ENCODE results near the gene NEBL. TPM values are rescaled to one million over a fixed set of nuclear protein-coding genes. Genes with fewer than 3 reads are reported as not detected.
"Not testable (repeated sequence)": the region's sequence is repeated elsewhere in the genome, so short reads cannot be mapped to it uniquely, and the experiment has no call there.

Gene NEBL
- polyA plus RNA-seq (ENCODE audit: insufficient read depth in 1 of 5, insufficient read length in 5 of 5, low replicate concordance in 1 of 5) = 10 to 100 TPM; 12.1 to 22.5 (median 16.4) TPM
- long read RNA-seq, donor 1, transcript NEBL-203 (7 exons, 3,008 nt) = major isoform, 5 of 5 reads
- long read RNA-seq, donor 1, partial matches to known transcripts = 0 of 5 reads
- long read RNA-seq, donor 1, other reads (novel, unspliced or antisense) = 0 of 5 reads
- long read RNA-seq, donor 2, partial matches to known transcripts = 0 of 4 reads
- long read RNA-seq, donor 2, other reads (novel, unspliced or antisense) = 0 of 4 reads
- long read RNA-seq, donor 3, partial matches to known transcripts = 0 of 2 reads
- long read RNA-seq, donor 3, other reads (novel, unspliced or antisense) = 0 of 2 reads
- long read RNA-seq, donor 4, partial matches to known transcripts = 0 of 4 reads
- long read RNA-seq, donor 4, other reads (novel, unspliced or antisense) = 0 of 4 reads
- long read RNA-seq, donor 5 = 0 reads
- long read RNA-seq, donor 6, transcript NEBL-203 (7 exons, 3,008 nt) = major isoform, 7 of 8 reads
- long read RNA-seq, donor 6, partial matches to known transcripts = 0 of 8 reads
- long read RNA-seq, donor 6, other reads (novel, unspliced or antisense) = 0 of 8 reads
- long read RNA-seq, donor 7, transcript NEBL-203 (7 exons, 3,008 nt) = major isoform, 5 of 5 reads
- long read RNA-seq, donor 7, partial matches to known transcripts = 0 of 5 reads
- long read RNA-seq, donor 7, other reads (novel, unspliced or antisense) = 0 of 5 reads
- long read RNA-seq, donor 8 = 0 reads

- DNase-seq = no peak
Observed at GRCh38 chr10:20897146-20897825, at the start of gene NEBL. Gene NEBL (minus strand): TSS chr10:20897311. CDS start chr10:20897205, 106 bp downstream.

GRCh38 chr10:20945546-20946332 is 48.6 kb upstream of the NEBL start:
- no peak for DNase-seq

DNA sequence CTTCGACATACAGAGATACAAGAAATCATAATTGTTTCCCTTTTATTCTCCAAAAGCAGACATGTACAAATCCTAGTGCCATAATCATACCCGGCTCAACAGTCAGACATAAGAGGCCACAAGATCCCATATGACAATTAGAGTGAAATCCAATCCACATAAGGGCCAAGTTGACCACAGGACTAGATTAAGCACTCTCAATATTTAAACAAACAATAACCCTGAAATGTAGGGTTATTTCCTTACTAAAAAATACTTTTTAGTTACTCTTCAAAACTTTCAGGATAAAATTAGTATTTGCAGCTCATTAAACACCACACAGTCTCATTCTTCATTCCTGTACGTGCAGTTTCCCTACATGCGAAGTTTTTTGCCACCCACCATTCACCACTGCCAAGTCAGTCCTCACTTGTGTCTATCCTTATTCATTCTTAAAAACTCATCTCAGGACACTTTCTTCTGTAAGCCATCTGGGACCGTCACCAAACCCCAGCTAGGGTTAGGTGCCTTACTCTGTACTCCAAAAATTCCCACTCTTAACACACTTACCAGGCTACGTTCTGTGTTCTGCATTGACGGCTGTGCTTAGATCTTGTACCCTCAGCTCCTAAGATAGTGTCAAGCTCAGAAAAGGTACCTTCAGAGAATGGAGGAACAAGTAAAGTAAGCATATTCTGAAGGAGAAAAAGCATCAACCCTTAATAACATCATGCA is 47.8 kb upstream of the NEBL start:
- no peak for DNase-seq

DNA sequence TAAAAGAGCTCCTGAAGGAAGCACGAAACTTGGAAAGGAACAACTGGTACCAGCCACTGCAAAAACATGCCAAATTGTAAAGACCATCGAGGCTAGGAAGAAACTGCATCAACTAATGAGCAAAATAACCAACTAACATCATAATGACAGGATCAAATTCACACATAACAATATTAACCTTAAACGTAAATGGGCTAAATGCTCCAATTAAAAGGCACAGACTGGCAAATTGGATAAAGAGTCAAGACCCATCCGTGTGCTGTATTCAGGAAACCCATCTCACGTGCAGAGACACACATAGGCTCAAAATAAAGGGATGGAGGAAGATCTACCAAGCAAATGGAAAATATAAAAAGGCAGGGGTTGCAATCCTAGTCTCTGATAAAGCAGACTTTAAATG is 42.3 kb upstream of the NEBL start:
- DNase-seq = not testable (repeated sequence)

- DNase-seq = peak; percentile 84 to 90
Observed at GRCh38 chr10:20936396-20936795, 39.3 kb upstream of the NEBL start.

DNA sequence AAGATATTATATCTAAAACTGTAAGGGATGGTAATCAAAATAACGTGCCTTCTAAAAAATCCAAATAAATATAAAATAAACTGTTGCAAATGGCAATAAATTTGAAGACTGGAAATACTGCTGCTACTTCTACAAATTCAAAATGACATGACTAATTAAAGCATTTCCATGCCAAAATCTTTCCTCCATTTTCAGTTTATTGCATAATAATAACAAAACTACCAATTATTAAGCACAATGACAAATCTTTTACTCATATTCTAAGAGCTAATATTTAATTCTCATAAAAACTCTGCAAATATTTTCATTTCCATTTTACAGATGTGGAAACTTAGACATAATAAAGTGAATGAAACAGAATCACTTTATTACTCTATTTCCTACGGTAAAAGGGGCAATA is 38.8 kb upstream of the NEBL start:
- DNase-seq = no peak

DNA sequence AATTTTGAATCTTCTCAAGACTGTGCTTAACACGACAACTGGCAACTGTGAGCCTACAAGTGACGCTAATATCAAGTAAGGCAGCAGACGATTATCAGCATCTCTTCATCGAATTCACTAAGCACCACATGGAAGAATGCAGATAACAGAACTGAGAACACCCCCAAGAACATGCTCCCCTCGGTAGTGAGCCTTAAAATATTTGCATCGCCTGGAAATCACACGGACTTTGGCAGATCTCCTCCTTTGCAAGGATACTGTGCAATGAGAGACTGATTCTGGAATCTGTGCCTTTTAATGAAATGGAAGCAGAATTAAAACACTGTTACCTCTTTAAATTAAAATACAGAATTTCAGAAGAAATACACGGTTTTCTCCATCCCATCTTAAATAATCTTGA is 38.2 kb upstream of the NEBL start:
- DNase-seq = no peak

DNA sequence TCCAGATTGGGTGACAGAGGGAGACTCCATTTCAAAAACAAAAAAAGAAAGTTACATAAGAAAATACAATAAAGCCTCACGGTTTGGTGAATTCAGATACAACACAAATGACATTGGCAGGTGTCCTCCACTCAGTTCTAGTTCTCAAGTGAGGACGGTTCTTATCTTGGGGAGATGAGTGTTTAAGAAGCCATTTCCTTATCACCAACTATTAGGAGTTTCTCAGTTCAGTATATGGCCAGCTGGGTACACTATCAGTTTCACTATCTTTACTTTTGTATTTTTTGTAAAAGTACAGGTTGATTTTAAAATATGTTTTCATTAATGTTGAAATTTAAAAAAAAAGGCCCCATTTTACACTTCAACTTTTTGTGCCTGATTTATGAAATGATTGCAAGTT is 36.6 kb upstream of the NEBL start:
- DNase-seq = no peak

- no peak for DNase-seq
Observed at GRCh38 chr10:20932606-20933126, 35.6 kb upstream of the NEBL start.

DNA sequence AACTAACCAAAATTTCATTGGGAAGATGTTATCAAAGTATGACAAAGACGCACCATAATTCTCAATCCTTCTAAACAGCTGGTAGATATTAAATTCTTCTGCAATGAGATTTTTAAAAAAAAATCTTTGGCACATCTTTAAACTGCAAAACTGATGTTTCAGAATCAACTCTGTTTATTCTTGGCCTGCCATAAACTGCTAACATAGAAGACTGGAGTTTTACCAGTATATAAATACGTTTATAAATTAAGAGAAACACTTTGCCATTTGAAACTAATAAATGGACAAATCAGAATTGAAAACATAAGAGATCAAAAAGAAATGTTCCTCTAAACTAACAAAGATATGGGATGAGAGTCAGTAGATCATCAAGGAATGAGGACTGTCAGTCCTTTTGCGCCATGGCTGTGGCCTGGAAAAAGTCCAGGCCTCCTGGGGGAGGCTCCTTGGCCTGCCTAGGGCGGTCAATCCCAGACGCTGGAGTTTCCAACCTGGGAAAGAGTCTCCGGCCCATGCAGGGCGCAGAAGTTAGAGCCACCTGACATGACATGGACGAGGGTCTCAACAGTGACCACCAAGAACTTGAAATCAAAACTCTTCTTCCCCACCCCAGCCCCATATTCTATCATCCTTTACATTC is 34.2 kb upstream of the NEBL start:
- peak in 1 of 2 donors; percentile 37 for DNase-seq

GRCh38 chr10:20927456-20927855 is 30.3 kb upstream of the NEBL start:
- no peak for DNase-seq

- no peak for DNase-seq
Observed at GRCh38 chr10:20922451-20922850, 25.3 kb upstream of the NEBL start.

GRCh38 chr10:20922033-20922432 is 24.9 kb upstream of the NEBL start:
- no peak for DNase-seq

GRCh38 chr10:20920061-20920460 is 22.9 kb upstream of the NEBL start:
- no peak for DNase-seq

DNA sequence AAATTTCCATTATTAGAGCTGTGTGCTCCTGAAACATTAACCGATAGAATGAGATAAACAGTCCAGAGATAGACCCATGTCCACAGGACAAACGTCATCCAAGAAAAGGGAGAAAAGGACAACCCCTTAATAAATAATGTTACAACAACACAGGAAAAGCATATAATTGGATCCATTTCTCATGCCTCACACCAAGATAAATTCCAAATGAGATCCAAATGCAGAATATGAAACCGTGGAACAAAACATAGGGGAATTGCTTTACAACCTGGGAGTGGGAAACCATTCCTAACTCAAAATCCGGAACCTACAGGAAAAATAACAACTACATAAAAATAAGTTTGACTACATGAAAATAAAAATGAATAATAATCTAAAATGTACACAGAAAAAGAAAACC is 22.4 kb upstream of the NEBL start:
- no peak for DNase-seq

DNA sequence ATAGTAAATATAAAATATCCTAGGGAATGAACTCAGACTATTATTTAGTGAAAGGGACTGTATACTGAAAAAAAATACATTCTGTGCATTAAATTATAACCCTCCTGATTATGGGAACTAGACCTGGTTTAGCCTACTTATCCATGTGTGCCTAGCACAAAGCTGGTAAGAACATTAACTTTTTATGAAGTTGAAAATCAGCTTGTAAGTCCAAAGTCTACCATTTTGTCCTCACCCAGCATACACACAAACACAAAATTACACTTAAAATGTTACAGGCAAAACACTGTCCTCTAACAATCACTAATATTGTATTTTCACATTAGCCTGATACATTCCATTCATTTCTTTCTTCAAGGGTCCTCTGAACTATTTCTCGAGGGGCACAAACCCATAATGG is 19.9 kb upstream of the NEBL start:
- DNase-seq = no peak

GRCh38 chr10:20912969-20913368 is 15.9 kb upstream of the NEBL start:
- no peak for DNase-seq

DNA sequence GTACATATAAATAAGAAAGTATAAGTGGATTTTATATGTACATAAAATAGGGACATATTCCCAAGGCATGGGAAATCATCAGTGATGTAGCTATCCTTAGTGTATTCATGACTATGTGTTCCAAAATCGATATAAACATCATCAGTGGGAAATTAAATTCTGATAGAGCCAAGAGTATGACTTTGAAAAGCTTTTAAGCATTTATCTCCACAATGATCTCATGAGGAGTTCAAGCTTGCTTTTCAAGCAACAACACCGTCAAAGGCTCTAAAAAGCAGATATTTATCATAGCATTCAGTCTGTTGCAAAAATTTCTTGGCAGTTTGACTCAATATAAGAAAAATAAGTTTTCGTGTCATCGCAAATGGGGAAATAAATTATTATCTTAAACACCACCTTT is 14.5 kb upstream of the NEBL start:
- DNase-seq = no peak

DNA sequence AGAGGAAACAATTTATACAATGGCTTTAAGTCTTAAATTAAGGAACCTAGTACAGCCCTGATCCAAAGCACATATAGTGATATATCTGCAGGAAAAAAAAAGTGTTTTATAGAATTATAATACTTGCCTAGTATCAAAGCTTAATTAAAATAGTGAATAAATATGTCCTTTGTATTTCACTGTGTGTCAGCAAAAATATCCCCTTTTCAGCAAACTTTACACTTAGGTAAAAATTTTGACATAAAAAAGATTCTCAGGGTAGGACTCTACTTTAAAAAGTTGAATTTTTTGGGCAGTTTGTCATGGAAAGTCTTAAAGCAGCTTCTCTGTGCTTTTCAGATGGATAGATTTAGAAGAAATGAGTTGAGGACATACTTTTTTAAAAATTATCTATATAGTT is 12.7 kb upstream of the NEBL start:
- DNase-seq = no peak

DNA sequence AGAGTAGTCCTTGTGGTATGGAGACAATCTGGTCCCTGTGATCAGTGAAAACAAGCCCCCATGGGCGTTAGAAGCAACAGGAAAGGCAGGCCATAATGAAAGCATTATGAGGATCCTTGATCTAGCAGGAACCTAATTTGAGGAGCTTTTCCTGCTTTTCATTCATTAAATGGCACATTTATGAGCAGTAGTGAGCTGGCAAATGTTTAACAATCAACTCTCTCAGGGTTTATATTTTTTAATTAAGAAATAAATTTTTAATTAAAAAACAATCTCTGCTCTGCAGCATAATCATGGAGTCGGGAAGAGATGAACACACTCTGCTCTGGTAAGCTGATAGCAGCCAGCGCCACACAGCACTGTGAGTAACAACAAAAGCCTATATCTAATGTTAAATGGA is 11.3 kb upstream of the NEBL start:
- no peak for DNase-seq

All from right lung (tissue), 10 donors.